Panc1 (cell line): ENCODE measurements around the gene HSBP1L1.

Experiments used
- POLR2AphosphoS5 ChIP-seq: IDR thresholded peaks from 2 replicates; pipeline ENCODE4 v1.6.1; 2012; ENCODE audit warnings: mild to moderate bottlenecking, low read depth, low read length, moderate library complexity
- REST ChIP-seq, 2 experiments: IDR thresholded peaks; 2 replicates each; pipeline ENCODE4 v1.6.1; 2011 to 2012; ENCODE audit warnings: low read depth in 2 of 2, control low read depth in 1 of 2, low read length in 1 of 2, mild to moderate bottlenecking in 1 of 2, moderate library complexity in 1 of 2; ENCODE audit not compliant: insufficient read depth in 1 of 2
- SIN3A ChIP-seq: IDR thresholded peaks from 2 replicates; pipeline ENCODE4 v1.6.1; 2012; ENCODE audit warnings: low read depth, mild to moderate bottlenecking, low read length, moderate library complexity, borderline replicate concordance; ENCODE audit not compliant: insufficient read depth
- TF ChIP-seq, protein P1 (sequence below): fragments of 450-650 bp; IDR thresholded peaks from 2 replicates; pipeline ENCODE4 v1.5.1; 2017; ENCODE audit warnings: mild to moderate bottlenecking

DNA sequence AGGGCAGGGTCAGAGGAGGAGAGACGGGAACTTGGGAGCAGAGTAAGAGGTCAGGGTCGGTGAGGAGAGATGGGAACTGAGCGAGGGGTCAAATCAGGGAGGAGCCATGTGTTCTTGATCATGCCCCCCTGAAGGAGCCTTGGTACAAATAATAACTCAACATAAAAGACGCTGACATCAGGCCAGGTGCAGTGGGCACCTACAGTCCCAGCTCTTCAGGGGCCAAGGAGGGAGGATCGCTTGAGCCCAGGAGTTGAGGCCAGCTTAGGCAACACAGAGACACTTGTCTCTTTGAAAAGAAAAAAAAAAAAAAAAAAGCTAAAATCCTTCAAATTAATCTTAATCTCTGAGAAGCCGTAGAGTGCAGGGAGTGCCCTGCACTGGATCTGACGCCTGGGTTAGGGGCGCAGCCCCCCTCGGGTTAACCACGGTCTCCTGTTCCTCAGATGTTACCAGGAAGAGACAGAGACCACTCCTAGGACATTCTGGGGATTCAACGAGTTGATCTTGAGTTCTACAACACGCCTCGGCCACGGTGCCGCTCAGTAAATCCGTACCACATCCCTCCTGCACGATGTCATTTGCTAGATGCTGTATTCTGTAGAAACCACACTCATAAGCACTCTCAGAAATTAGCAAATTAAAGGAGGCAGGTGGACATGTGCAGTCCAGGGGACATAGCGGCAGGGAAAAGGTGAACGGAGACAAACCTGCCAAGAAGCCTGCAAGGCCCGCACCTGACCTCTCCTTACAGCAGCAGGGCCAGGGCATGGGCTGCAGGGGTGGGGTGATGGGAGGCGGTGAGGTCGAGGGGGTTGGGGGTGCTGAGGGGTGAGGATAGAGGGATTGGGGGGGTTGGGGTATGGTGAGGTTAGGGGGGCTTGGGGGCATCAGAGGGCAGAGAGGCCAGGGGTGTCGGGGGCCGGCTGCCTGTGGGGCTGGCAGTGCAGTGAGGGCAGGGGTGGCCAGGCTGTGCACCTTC is 42.2 kb upstream of the HSBP1L1 start:
- TF ChIP-seq, protein P1, sequence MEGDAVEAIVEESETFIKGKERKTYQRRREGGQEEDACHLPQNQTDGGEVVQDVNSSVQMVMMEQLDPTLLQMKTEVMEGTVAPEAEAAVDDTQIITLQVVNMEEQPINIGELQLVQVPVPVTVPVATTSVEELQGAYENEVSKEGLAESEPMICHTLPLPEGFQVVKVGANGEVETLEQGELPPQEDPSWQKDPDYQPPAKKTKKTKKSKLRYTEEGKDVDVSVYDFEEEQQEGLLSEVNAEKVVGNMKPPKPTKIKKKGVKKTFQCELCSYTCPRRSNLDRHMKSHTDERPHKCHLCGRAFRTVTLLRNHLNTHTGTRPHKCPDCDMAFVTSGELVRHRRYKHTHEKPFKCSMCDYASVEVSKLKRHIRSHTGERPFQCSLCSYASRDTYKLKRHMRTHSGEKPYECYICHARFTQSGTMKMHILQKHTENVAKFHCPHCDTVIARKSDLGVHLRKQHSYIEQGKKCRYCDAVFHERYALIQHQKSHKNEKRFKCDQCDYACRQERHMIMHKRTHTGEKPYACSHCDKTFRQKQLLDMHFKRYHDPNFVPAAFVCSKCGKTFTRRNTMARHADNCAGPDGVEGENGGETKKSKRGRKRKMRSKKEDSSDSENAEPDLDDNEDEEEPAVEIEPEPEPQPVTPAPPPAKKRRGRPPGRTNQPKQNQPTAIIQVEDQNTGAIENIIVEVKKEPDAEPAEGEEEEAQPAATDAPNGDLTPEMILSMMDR: no peak
- TF ChIP-seq SIN3A (no peak), REST (IDR thresholded peaks at IDR 0.05; ENCODE audit: insufficient read depth in 1 of 2, low read depth in 2 of 2, low read length in 1 of 2) (no peak), POLR2AphosphoS5 (no peak)
